GM19043 (cell line): Measurements from ENCODE around the gene CIB4.

Experiments
- ATAC-seq: cut with Tn5 transposase; IDR thresholded peaks from one replicate; pipeline ENCODE4 v1.9.1; 2021; ENCODE audit warnings: low read depth; ENCODE audit not compliant: unreplicated experiment

The CIB4 gene

GRCh38 chr2:26627350-26628105, 13.6 kb downstream of the CIB4 start:
- ATAC-seq = no peak

DNA sequence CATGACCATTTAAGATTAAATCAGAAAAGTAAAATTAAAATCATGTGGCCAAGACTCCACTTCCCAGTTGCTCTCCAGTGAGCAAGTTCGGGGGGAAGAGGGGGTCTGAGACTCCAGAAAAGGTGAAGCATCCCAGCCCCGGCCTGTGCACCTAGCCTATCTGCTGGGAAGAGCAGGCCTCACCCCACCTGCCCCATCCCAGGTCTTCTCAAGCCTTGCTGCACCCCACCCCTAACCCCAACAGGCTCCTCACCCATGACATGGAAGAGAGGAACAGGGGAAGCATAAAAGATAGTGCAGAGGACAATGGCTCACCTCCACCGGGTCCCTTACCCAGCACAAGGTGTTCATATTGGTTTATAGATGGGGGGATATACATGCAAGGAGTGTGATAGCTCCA, 14.6 kb downstream of the CIB4 start:
- ATAC-seq = no peak

- no peak for ATAC-seq
Measured at GRCh38 chr2:26623541-26624495, 17.3 kb downstream of the CIB4 start.

DNA sequence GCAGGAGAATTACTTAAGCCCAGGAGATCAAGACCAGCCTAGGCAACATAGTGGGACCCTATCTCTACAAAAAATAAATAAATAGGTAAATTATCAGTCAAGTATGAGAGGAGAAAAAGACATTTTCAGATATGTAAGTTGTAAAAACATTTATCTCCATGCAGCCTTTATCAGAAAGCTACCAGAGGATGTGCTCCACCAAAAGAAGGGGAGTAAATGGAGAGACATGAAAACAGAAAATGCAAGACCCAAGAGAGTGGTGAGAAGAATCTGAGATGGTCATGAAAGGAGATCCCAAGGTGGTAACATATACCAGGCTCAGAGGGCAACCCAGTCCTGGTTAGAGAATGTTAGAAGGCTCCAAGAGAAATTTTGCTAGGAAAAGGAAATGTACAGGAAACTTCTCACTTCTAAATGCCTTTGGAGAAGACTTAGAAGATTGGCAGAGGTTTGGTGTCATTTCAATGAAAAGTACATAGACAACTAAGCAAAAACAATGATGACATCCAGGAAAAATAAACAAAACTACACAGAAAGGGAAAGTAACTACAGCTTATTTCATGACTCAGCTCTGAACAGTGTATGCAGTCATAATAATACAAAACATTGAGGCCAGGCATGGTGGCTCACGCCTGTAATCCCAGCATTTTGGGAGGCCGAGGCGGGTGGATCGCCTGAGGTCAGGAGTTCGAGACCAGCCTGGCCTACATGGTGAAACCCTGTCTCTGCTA, 19.5 kb downstream of the CIB4 start:
- no peak for ATAC-seq

DNA sequence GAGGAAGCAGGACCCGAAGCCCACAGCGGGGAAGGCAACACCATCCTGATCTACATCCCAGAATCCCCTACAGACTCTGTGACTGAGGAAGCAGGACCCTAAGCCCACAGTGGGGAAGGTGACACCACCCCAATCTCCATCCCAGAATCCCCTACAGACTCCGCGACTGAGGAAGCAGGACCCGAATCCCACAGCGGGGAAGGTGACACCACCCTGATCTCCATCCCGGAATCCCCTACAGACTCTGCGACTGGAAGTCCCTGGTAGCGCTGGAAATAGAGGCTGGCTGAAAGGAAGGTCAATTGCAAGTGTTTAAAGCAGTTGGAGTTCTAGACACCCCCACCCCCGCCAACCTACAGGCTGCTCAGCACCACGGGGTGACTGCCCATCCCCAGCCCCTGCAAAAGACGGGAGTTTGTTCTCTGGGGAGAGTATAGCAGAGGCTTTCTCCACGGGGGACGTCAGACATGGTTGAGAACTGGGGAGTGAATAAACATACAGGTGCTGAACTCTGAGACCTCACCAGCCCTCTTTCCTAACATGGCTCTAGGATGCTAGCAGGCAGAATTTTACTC, 21.0 kb downstream of the CIB4 start:
- ATAC-seq = no peak

GRCh38 chr2:26619521-26619951, 21.6 kb downstream of the CIB4 start:
- no peak for ATAC-seq

DNA sequence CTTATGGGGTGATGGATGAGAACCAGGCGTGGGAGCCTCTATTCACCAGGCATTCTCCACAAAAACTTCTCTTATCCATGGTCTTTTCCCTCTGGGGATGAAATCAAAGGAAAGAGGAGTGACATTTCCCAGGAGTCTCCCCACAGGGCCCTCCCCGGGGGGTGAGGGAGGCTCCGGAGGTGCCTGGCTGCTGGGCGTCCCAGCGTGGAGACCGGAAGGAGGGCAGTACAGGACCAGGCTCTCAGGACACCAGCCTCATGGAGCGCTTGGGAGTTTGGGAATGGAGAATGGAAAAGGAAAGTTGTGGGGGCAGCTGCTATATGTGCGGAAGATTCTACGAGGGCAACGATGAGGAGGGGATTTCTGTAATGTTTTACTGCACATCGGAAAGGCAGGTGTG, 22.1 kb downstream of the CIB4 start:
- ATAC-seq = no peak

DNA sequence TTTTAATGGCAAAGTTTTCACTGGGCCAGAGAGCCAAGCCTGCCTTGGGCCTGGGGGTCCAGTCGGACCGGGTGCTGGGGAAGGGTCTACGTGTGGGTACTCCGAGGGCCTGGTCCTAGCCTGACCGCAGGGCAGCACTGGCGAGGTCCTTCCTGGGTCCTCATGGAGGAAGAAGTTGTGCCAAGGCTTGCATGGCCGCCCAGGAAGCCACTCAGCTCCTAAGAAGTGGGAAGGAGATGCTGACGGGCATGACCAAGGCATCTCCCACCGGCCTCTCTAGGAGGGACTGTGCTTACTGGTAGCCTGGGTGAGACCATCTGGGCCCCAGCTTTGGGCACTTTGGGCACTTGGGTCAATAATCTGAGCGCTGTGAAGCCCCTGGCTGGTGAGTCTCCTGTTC, 22.6 kb downstream of the CIB4 start:
- ATAC-seq = no peak

- no peak for ATAC-seq
Measured at GRCh38 chr2:26617588-26618083, 23.5 kb downstream of the CIB4 start.

DNA sequence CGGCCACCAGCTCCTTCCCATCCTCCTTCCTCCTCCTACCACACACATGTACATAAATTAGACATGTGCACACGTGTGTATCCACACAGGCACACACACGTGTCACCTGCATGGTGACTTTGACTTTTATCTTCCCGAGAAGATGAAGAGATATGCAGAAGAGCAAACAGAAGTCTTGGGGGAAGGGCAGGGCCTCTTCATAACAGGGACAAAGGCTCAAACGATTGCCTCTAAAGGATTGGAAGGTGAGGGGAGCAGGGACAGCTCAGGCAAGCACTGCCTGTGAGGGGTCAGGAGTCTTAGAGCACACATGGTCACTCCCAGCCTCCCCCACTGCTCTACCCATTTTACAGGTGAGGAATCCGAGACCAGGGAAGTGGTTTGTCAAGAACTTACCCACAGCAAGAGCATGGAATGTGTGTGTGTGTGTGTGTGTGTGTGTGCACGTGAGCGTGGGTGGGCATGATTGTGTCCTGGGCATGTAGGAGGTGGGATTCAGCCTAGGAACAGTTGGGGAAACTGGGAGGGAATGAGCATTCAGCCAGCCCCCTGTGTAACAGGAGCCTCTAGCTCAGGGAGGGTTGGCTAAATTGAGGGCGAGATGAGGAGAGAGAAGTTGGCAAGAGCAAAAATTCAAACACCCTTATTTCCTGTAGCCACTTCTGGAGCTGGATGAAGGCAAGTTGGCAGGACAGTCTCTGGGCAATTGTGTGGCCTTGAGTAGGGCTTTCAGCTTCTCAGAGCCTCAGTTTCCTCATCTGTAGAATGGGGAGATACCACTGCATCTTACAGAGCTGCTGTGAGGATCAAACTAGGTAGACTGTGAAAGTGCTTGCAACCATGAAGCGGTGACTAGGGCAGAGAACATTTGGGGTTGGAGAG, 24.2 kb downstream of the CIB4 start:
- no peak for ATAC-seq

- ATAC-seq = no peak
Measured at GRCh38 chr2:26615860-26616705, 25.1 kb downstream of the CIB4 start.

DNA sequence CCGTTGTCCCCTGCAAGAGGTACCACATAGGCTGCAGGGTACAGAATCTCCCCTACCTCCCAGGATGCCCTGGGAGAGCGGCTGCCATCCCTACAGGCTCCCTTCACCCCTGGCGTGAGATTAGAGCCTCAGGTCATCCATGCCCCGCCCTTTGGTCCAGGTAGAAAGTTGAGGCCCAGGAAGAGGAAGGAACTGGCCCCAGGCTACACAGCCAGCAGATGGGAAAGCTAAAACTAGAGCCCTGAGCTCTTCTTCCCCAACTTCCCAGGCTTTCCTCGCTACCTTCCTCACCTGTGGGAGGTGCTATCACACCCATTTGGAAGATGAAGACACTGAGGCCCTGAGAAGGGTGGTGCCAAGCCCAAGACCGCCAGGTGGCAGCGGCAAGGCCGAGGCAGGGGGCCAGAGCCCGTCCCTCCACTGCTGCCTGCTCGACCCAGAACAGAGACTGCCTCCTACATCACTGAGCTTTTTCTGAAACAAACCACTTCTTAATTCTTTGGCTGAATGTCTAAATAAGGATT, 25.8 kb downstream of the CIB4 start:
- ATAC-seq = no peak

- ATAC-seq = no peak
Measured at GRCh38 chr2:26614216-26615138, 26.7 kb downstream of the CIB4 start.

- no peak for ATAC-seq
Measured at GRCh38 chr2:26613241-26614215, 27.6 kb downstream of the CIB4 start.

GRCh38 chr2:26612522-26613240, 28.5 kb downstream of the CIB4 start:
- ATAC-seq = no peak

DNA sequence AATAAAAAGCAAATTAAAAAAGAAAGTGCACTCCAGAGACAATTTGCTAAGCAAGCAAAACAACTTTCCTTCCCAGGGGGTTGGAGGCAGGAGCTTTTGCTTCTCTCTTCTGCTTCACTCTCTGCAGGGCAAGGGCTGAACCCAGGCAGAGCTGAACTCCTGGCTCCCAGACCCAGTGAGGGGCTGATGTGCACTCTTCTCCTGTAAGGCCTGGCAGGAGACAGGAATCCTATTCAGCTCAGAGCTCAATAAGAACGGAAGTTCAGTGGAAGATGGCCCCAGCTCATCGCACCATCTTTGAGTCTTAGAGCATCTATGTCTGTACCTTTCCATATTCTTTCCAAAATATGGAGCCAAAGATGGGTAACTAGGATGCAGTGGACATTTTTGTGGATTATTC, 29.1 kb downstream of the CIB4 start:
- ATAC-seq = no peak
